ENCODE measurements around the gene ZP1. TPM values are rescaled to one million over a fixed set of nuclear protein-coding genes. Genes with fewer than 3 reads are reported as not detected.

Gene ZP1
- total RNA-seq, 1 experiment from 2014 or later, result not detected

GRCh38 chr11:60910711-60911380 lies 43.5 kb downstream of the ZP1 start:
- H3K27ac ChIP-seq (ENCODE audit: low read depth, low read length, poor library complexity, severe bottlenecking), result no peak overlapping the region
- H3K9me3 ChIP-seq (ENCODE audit: low read depth, low read length, poor library complexity, severe bottlenecking), result no peaks in the 10 kb centered on the region
- intact Hi-C loops (cut with micrococcal nuclease; ENCODE audit: unreplicated experiment), result loop anchor here (10.0 kb wide), 1 partner anchor 1346 kb away; no protein-coding TSS in a partner anchor
- no TSS peak for BruUV-seq (replicated peaks)
- TF ChIP-seq, protein P1, sequence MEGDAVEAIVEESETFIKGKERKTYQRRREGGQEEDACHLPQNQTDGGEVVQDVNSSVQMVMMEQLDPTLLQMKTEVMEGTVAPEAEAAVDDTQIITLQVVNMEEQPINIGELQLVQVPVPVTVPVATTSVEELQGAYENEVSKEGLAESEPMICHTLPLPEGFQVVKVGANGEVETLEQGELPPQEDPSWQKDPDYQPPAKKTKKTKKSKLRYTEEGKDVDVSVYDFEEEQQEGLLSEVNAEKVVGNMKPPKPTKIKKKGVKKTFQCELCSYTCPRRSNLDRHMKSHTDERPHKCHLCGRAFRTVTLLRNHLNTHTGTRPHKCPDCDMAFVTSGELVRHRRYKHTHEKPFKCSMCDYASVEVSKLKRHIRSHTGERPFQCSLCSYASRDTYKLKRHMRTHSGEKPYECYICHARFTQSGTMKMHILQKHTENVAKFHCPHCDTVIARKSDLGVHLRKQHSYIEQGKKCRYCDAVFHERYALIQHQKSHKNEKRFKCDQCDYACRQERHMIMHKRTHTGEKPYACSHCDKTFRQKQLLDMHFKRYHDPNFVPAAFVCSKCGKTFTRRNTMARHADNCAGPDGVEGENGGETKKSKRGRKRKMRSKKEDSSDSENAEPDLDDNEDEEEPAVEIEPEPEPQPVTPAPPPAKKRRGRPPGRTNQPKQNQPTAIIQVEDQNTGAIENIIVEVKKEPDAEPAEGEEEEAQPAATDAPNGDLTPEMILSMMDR (conservative IDR thresholded peaks at IDR 0.05; ENCODE audit: low read depth, low read length), result no peak
- no peak for TF ChIP-seq EZH2 (IDR thresholded peaks at IDR 0.05; ENCODE audit: borderline replicate concordance, low read depth, low read length, poor library complexity, severe bottlenecking)
- POLR2A ChIA-PET (ENCODE audit: low non-redundant PET), result no interaction called here
- no peaks in the 10 kb centered on the region for H3K36me3 ChIP-seq (ENCODE audit: insufficient read depth, low read length, poor library complexity, severe bottlenecking)
- CTCF ChIA-PET, result no interaction called here
- peak; percentile 39 for DNase-seq (ENCODE audit: low spot score)
- H3K4me3 ChIP-seq (ENCODE audit: low read depth, low read length, poor library complexity, severe bottlenecking), result no peak overlapping the region
- H3K4me1 ChIP-seq (ENCODE audit: insufficient read depth, low read length, poor library complexity, severe bottlenecking), result peaks cover 22% of the 10 kb centered on the region
- no peaks in the 10 kb centered on the region for H3K27me3 ChIP-seq (replicated peaks; ENCODE audit: insufficient read depth, low read depth, low read length, poor library complexity)

DNA sequence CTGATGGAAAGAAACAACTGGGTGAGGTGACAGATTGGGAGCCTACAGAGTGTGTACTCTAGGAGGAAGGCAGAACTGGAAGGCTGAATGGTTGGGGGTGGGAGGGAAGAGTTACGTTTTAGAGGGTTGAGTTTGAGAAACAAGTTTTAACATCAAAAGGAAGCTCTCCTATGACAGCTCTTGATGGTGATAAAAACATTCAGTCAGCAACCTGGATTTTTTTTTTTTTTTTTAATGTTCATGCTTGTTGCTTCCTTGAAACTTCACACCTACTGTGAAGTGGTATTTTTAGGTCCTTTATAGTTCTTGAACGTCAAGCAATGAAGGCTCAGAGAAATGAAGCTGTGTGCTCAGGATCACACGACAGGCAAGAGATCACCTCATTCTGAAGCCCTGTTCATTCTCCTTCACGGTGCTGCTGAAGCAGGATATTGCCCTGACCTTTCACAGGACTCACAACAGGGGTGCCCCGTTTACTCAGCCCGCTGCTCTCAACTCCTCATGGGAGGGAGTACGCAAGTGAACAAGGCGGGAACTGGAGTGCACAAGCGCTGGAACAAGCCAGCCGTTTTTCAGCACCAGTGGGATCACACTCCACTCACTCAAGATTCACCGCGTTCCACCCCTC lies 45.0 kb downstream of the ZP1 start:
- Histone ChIP-seq H3K4me1 (ENCODE audit: insufficient read depth, low read length, poor library complexity, severe bottlenecking) (peaks cover 18% of the 10 kb centered on the region), H3K36me3 (ENCODE audit: insufficient read depth, low read length, poor library complexity, severe bottlenecking) (no peaks in the 10 kb centered on the region), H3K4me3 (ENCODE audit: low read depth, low read length, poor library complexity, severe bottlenecking) (no peak overlapping the region), H3K27me3 (replicated peaks; ENCODE audit: insufficient read depth, low read depth, low read length, poor library complexity) (no peaks in the 10 kb centered on the region), H3K27ac (ENCODE audit: low read depth, low read length, poor library complexity, severe bottlenecking) (no peak overlapping the region), H3K9me3 (ENCODE audit: low read depth, low read length, poor library complexity, severe bottlenecking) (no peaks in the 10 kb centered on the region)
- intact Hi-C loops (cut with micrococcal nuclease; ENCODE audit: unreplicated experiment), result loop anchor here (10.0 kb wide), 1 partner anchor 1348 kb away; no protein-coding TSS in a partner anchor
- no peak for DNase-seq (ENCODE audit: low spot score)
- ChIA-PET CTCF (interaction anchor here (1.5 kb wide), 1 partner anchor 13 kb away, joined by 3 read pairs; no protein-coding TSS in a partner anchor), POLR2A (ENCODE audit: low non-redundant PET) (interaction anchor here (0.6 kb wide), 1 partner anchor 513 kb away, joined by 4 read pairs; no protein-coding TSS in a partner anchor)
- TF ChIP-seq EZH2 (IDR thresholded peaks at IDR 0.05; ENCODE audit: borderline replicate concordance, low read depth, low read length, poor library complexity, severe bottlenecking), result no peak
- TF ChIP-seq, protein P1 (conservative IDR thresholded peaks at IDR 0.05; ENCODE audit: low read depth, low read length), result no peak
- no TSS peak for BruUV-seq (replicated peaks)

GRCh38 chr11:60912851-60913528 lies 45.6 kb downstream of the ZP1 start:
- peak overlapping the region; percentile 89 for H3K27ac ChIP-seq (ENCODE audit: low read depth, low read length, poor library complexity, severe bottlenecking)
- no peaks in the 10 kb centered on the region for H3K27me3 ChIP-seq (replicated peaks; ENCODE audit: insufficient read depth, low read depth, low read length, poor library complexity)
- intact Hi-C loops (cut with micrococcal nuclease; ENCODE audit: unreplicated experiment), result loop anchor here (10.0 kb wide), 1 partner anchor 1348 kb away; no protein-coding TSS in a partner anchor
- no peaks in the 10 kb centered on the region for H3K9me3 ChIP-seq (ENCODE audit: low read depth, low read length, poor library complexity, severe bottlenecking)
- ChIA-PET POLR2A (ENCODE audit: low non-redundant PET) (interaction anchor here (0.6 kb wide), 1 partner anchor 270 kb away, joined by 3 read pairs; no protein-coding TSS in a partner anchor), CTCF (interaction anchor here (1.5 kb wide), 1 partner anchor 13 kb away, joined by 3 read pairs; no protein-coding TSS in a partner anchor)
- peak overlapping the region; percentile 62 for H3K4me3 ChIP-seq (ENCODE audit: low read depth, low read length, poor library complexity, severe bottlenecking)
- H3K36me3 ChIP-seq (ENCODE audit: insufficient read depth, low read length, poor library complexity, severe bottlenecking), result no peaks in the 10 kb centered on the region
- H3K4me1 ChIP-seq (ENCODE audit: insufficient read depth, low read length, poor library complexity, severe bottlenecking), result peaks cover 18% of the 10 kb centered on the region
- DNase-seq (ENCODE audit: low spot score), result no peak
- no TSS peak for BruUV-seq (replicated peaks)
- TF ChIP-seq, protein P1 (conservative IDR thresholded peaks at IDR 0.05; ENCODE audit: low read depth, low read length), result no peak
- TF ChIP-seq EZH2 (IDR thresholded peaks at IDR 0.05; ENCODE audit: borderline replicate concordance, low read depth, low read length, poor library complexity, severe bottlenecking), result no peak

All from A673 (cell line).